Ovary (tissue), 9 donors: ENCODE measurements around the gene NPAS3. TPM values are rescaled to one million over a fixed set of nuclear protein-coding genes. Genes with fewer than 3 reads are reported as not detected.

ENCODE experiments used
- DNase-seq, 5 donors: peaks; one replicate each; pipeline ENCODE4 v3.0.0-alpha.2; 2019 to 2020
- H3K27ac ChIP-seq, 2 donors: fragments of 200-600 bp; one replicate each; pipeline versions ENCODE4 v1.5.1 to v1.8.0; 2019 to 2022
- H3K27me3 ChIP-seq: fragments of 200-600 bp; one replicate; pipeline ENCODE4 v1.8.0; 2022
- H3K36me3 ChIP-seq: fragments of 200-600 bp; sonication (generic); one replicate; pipeline ENCODE4 v1.5.1; 2019
- H3K4me1 ChIP-seq: one replicate; pipeline ENCODE4 v1.8.1; 2013; ENCODE audit warnings: mild to moderate bottlenecking, moderate library complexity; ENCODE audit not compliant: insufficient read depth
- H3K4me3 ChIP-seq: fragments of 200-600 bp; sonication (generic); one replicate; pipeline ENCODE4 v1.5.1; 2017
- H3K9me3 ChIP-seq, 2 donors: fragments of 200-600 bp in 1 of 2; sonication (generic) in 1 of 2; one replicate each; pipeline versions ENCODE4 v1.5.1 to v1.8.1; 2013 to 2019; ENCODE audit warnings: mild to moderate bottlenecking in 1 of 2, moderate library complexity in 1 of 2
- CTCF ChIP-seq, 3 donors: fragments of 450-650 bp in 2 of 3; fragments of 200-600 bp in 1 of 3; IDR thresholded peaks; one replicate each; pipeline versions ENCODE4 v1.5.1 to v1.8.0; 2016 to 2022; ENCODE audit warnings: antibody characterized with exemption in 3 of 3, mild to moderate bottlenecking in 1 of 3
- EP300 ChIP-seq: sonication (generic); formaldehyde crosslinking; IDR thresholded peaks from one replicate; pipeline ENCODE4 v1.6.1; 2017; ENCODE audit warnings: antibody characterized with exemption
- POLR2A ChIP-seq: fragments of 450-650 bp; IDR thresholded peaks from one replicate; pipeline ENCODE4 v1.6.1; 2017; ENCODE audit warnings: antibody characterized with exemption, mild to moderate bottlenecking, moderate library complexity
- WGBS, 3 donors: extraction: QIAGEN DNeasy Blood & Tissue Kit in 1 of 3; methylation state at CpG; one replicate each; pipeline versions ENCODE4 v1.1.5 to v1.1.7; 2013 to 2017; 5-methylcytosine and 5-hydroxymethylcytosine counted together
- intact Hi-C, 4 donors: fragments of 100-400 bp; cut with DNase I; formaldehyde crosslinking; loops; one replicate each; pipeline versions ENCODE4 v1.11.0 to v1.15.1; 2022 to 2023
- polyA plus RNA-seq, 2 donors: library from polyadenylated mRNA; stranded (reverse); fragments of 200-250 nt in 1 of 2; fragments of 350-450 nt in 1 of 2; fragmentation: Illumina TruSeq in 1 of 2; extraction: RNeasy Lipid Tissue Mini Kit (QIAGEN cat#74804) in 1 of 2; gene quantifications; one replicate each; pipeline ENCODE4 v1.2.3, GENCODE V29; 2013 to 2014
- total RNA-seq, 7 donors: library from RNA; depleted of rRNA in 2 of 7; stranded (reverse); fragments of >200 nt in 2 of 7; fragmentation: NEBNext Ultra II Directional in 3 of 7; extraction: Animal tissue kit (Norgen Biotek cat#: 25700) in 3 of 7; gene quantifications; one replicate each; pipeline versions ENCODE4 v1.1.0 to v1.2.4, GENCODE V29; 2016 to 2023
- donor health status: DM: no; HTN: no; CAD: no; lungs with moderate emphysema.
- donor health status: DM: no; HTN: no; CAD: no.
- donor health status: Bipolar disorder and iron deficiency.
- donor health status: DM: yes; HTN: yes; CAD: no.
- donor health status: DM: no; HTN: no; CAD: no.
- donor health status: DM: yes; HTN: yes; CAD: no.

NPAS3 gene
- total and polyA plus RNA-seq, 9 donors, result 1.9 to 15.4 (median 11.4) TPM

GRCh38 chr14:33622496-33622895, 683.8 kb downstream of the NPAS3 start:
- Histone ChIP-seq H3K4me1 (no peaks in the 10 kb centered on the region), H3K9me3 (no peaks in the 10 kb centered on the region), H3K27ac (no peak overlapping the region), H3K27me3 (no peaks in the 10 kb centered on the region), H3K36me3 (no peaks in the 10 kb centered on the region), H3K4me3 (no peak overlapping the region)
- WGBS, 3 donors, result 90 to 94% (median 91%) methylated on average over 3 of the region's 3 CpGs
- no peak for DNase-seq
- intact Hi-C loops, result no loop called here
- TF ChIP-seq CTCF (IDR thresholded peaks at IDR 0.05) (no peak), EP300 (no peak)

GRCh38 chr14:33629792-33630191, 691.1 kb downstream of the NPAS3 start:
- H3K4me3 ChIP-seq, result no peak overlapping the region
- no peak for DNase-seq
- TF ChIP-seq POLR2A (no peak), EP300 (no peak), CTCF (IDR thresholded peaks at IDR 0.05) (no peak)
- H3K9me3 ChIP-seq, result no peaks in the 10 kb centered on the region
- intact Hi-C loops, result no loop called here
- no peak overlapping the region for H3K27ac ChIP-seq
- no peaks in the 10 kb centered on the region for H3K27me3 ChIP-seq
- H3K4me1 ChIP-seq, result no peaks in the 10 kb centered on the region
- H3K36me3 ChIP-seq, result no peaks in the 10 kb centered on the region

GRCh38 chr14:33631021-33631420, 692.3 kb downstream of the NPAS3 start:
- 72 to 79% (median 78%) methylated on average over 1 of the region's 1 CpG for WGBS, 3 donors
- intact Hi-C loops, result no loop called here

GRCh38 chr14:33631441-33631840, 692.8 kb downstream of the NPAS3 start:
- Histone ChIP-seq H3K27me3 (no peaks in the 10 kb centered on the region), H3K4me3 (no peak overlapping the region), H3K9me3 (no peaks in the 10 kb centered on the region), H3K4me1 (no peaks in the 10 kb centered on the region), H3K36me3 (no peaks in the 10 kb centered on the region), H3K27ac (no peak overlapping the region)
- 47 to 52% (median 48%) methylated on average over 6 of the region's 6 CpGs for WGBS, 3 donors
- DNase-seq, result no peak
- intact Hi-C loops, result no loop called here
- TF ChIP-seq CTCF (IDR thresholded peaks at IDR 0.05) (no peak), EP300 (no peak), POLR2A (no peak)

More at GRCh38 chr14:33631021-33631420, 692.3 kb downstream of the NPAS3 start:
- H3K36me3 ChIP-seq, result no peaks in the 10 kb centered on the region
- no peak overlapping the region for H3K4me3 ChIP-seq
- no peak for TF ChIP-seq CTCF (IDR thresholded peaks at IDR 0.05)
- no peak for DNase-seq
- H3K27ac ChIP-seq, result no peak overlapping the region
- H3K9me3 ChIP-seq, result no peaks in the 10 kb centered on the region
- H3K4me1 ChIP-seq, result no peaks in the 10 kb centered on the region
- H3K27me3 ChIP-seq, result no peaks in the 10 kb centered on the region

- H3K4me3 ChIP-seq, result no peak overlapping the region
- DNase-seq, result no peak
- no peaks in the 10 kb centered on the region for H3K9me3 ChIP-seq
- intact Hi-C loops, result no loop called here
- WGBS, 3 donors, result 89 to 92% (median 90%) methylated on average over 3 of the region's 3 CpGs
- no peaks in the 10 kb centered on the region for H3K27me3 ChIP-seq
- no peaks in the 10 kb centered on the region for H3K36me3 ChIP-seq
- TF ChIP-seq CTCF (IDR thresholded peaks at IDR 0.05) (no peak), POLR2A (no peak), EP300 (no peak)
- H3K27ac ChIP-seq, result no peak overlapping the region
- H3K4me1 ChIP-seq, result no peaks in the 10 kb centered on the region
These were observed 696.0 kb downstream of the NPAS3 start for GRCh38 chr14:33634631-33635030.
